Measurements from ENCODE around the gene UAP1L1.

Gene UAP1L1

DNA sequence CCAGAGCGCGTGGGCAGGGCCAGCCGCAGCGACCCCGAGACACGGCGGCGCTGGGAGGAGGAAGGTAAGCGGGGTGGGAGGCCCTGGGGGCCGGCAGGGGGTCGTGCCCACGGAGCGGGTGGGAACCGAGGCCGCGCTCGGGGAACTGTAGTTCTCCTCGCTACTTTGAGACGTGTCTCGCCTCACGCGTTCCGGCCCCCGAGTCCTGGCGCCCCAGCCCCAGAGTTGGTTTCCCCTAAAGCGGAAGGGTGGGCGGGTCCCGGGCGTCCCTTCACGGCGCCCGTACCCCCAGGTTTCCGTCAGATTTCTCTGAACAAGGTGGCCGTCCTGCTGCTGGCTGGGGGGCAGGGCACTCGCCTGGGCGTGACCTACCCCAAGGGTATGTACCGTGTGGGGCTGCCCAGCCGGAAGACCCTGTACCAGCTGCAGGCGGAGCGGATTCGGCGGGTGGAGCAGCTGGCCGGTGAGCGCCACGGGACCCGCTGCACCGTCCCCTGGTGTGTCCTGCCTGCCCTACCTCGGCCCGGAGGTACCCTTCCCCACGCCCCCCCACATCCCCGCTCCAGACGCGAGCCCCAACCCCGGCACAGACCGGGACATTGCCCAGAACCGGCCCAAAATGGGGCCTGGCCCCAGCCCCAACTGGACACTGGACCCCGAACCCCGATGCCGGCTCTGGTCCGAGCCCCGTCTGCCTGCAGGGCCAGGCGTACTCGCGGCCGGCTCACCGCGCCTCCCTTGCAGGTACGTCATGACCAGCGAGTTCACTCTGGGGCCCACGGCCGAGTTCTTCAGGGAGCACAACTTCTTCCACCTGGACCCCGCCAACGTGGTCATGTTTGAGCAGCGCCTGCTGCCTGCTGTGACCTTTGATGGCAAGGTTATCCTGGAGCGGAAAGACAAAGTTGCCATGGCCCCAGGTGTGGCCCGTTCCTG, 709 bp downstream of the UAP1L1 start:
- DNase-seq = no peak

DNA sequence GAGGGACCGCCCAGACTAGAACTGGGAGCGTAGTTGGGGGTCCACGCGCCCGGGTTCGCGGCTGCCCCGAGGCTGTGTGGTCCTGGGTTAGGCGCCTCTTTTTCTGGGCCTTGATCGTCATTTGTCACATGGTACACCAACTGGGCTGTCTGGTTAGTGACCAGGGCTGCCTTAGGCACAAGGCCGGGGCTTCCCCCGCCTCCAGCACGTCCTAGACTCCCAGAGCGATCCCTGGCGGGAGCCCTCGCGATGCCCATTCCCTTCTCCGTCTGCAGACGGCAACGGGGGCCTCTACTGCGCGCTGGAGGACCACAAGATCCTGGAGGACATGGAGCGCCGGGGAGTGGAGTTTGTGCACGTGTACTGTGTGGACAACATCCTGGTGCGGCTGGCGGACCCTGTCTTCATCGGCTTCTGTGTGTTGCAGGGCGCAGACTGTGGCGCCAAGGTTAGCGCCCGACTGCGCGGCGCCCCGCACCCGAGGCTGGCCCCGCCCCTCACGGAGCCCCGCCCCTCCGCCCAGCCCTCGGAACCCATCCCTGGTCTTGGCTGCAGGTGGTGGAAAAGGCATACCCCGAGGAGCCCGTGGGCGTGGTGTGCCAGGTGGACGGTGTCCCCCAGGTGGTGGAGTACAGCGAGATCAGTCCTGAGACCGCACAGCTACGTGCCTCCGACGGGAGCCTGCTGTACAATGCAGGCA, 1.5 kb downstream of the UAP1L1 start:
- DNase-seq = no peak

DNA sequence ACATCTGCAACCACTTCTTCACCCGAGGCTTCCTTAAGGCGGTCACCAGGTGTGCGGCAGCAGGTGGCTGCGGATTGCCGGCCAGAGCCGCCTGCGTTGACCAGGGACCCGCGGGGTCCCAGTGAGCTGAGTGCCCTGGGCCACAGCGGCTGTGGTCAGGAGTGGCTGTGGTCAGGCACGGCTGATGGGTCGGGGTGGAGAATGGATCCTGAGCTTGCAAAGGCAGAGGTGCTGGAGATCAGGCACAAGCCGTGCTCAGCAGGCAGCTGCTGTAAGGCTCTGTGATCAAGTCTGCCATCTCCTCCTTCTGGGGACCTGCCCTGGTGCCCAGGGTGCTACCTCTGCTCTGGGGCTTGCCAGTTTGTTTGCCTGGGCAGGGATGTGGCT, 2.1 kb downstream of the UAP1L1 start:
- DNase-seq = no peak

DNA sequence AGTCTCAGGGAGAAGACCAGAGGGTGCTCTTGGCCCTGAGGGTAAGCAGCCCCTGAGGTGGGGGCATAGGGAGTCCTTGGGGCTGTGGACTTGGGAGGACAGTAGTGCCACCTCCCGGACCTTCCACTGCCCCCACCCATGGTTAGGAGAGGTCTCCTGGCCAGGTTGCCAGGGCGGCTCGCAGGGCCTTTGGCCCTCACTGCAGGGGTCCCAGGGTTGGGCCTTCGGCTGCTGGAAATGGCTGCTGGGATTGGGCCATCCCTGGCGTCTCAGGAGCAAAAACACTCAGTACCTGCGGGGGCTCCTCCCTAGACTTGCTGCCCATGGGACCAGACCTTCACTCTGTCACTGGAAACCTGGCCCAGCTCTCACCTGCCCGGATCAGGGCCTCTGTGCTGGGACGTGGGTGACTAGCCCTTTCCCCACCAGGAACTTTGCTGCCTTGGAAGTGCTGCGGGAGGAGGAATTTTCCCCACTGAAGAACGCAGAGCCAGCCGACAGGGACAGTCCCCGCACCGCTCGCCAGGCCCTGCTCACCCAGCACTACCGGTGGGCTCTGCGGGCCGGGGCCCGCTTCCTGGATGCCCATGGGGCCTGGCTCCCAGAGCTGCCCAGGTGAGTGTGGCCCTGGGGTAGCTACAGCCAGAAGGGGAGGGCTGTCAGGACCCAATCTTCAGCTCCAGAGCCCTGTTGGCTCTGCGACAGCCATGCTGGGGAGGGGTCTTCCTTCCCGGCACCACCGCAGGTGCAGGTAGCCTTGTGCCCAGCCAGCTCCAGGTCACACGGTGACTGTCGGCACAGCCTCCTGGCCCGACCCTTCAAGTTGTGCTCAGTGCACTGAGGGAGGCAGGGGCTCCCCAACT, 3.2 kb downstream of the UAP1L1 start:
- no peak for DNase-seq

GRCh38 chr9:137082222-137082924, 5.1 kb downstream of the UAP1L1 start:
- no peak for DNase-seq

GRCh38 chr9:137082925-137083290, 5.6 kb downstream of the UAP1L1 start:
- no peak for DNase-seq

DNA sequence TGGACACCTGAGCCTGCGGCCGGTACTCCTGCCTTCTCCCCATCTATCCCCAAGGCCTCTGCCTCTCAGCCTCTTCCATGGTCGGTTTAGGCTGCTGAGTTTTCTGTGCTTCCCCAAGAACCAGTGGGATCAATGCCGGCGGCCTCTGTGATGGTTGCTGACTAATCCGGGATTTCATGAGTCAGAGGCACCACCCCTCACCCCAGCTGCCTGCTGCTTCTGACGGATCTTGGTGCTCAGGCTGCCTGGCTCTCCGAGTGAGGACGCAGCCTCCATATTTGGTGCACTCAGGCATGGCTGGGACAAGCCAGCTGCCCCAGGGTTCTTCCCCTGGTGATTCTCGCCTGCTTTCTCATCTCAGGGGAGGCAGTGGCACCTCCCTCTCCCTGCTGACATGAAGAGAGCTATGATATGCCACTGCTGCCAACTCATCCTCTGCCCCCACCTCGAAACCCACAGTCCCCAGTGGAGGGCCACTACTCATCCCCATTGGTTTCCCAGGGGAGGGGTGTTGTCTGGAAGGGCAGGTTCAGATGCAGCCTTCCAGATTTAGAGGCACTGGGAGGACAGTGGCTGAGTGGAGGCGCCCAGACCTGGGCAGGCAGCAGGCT, 6.2 kb downstream of the UAP1L1 start:
- DNase-seq = no peak

DNA sequence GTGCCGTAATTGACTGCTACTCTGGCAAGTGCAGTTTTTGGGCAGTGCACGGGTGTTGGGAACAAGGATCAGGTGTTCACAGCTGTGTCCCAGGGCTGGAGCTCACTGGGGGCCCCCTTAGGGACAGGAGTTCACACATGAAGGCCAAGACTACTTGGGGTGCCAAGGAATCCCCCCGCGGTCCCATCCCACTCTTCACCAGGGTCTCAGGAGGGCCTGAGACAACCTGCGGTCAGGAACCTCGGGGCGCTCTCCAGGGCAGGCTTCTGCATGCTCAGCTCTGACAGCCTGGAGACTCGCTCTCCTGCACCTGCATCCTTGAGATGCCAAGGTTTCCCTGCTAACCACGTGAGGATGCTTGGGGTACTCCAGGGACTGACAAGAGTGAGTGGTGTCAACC, 7.2 kb downstream of the UAP1L1 start:
- DNase-seq = no peak

DNA sequence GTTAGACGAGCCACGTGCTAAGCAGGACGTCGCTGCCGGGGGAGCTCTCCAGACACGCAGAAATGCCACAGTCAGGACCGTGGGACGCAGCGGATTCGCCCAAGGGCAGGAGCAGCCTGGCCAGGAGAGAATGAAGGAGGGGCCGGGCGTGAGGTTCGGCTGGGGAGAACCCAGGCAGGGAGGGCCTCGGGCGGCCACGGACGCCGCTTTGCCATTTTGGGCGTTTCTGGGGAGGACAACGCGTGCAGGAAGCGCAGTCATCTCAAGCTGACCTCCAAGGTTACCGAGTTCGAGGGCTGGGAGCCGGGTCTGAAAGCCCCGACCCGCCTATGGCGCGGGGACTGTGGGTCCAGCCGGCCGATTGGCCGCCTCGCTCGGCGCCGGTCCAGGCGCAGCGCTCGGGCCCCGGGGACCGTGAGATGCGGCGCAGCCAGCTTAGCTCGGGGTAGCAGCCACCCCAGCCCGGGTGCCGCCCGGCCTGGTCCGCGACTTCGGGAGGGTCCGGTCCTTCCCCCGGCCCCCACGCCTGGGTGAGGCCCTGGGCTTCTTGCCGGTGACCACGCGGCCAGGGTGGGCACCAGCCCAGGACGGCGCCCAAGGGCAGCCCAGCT, 8.7 kb downstream of the UAP1L1 start:
- no peak for DNase-seq

DNA sequence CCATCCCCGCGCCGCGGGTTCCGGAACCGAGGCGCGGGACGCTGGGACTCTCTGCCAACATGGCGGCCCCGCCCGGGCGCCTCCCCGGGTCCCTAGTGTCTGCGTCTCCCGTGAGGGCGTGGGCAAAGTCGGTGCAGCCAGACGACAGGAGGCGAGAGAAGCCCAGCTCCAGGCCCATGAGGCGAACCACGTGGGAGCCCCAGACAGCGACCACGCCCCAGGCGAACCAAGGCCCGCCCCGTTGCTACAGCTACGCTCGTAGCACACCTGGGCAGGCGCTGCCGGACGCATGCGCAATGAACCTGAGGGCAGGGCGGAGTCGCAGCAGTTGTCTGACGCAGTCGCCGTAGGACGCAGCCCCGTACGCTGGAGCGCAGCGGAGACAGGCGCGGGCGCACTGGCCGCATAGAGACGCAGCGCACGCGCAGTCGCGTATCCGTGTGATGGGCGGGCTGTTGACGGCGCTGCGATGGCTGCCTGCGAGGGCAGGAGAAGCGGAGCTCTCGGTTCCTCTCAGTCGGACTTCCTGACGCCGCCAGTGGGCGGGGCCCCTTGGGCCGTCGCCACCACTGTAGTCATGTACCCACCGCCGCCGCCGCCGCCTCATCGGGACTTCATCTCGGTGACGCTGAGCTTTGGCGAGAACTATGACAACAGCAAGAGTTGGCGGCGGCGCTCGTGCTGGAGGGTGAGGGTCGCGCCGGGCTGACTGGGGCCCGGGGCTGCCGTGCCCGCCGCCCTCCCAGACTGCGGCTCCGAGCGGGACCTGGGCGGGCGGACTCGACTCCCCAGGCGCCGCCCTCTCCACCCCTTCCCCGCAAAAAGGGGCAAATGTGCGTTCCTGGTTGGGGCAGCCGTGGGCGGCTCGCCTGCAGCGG, 9.5 kb downstream of the UAP1L1 start, which contains the start of gene MAN1B1:
MAN1B1 (plus strand) TSS at position 455 of the 878 bp plus-strand sequence; CDS start at position 470, 15 bp downstream.
- DNase-seq = peak; percentile 99

DNA sequence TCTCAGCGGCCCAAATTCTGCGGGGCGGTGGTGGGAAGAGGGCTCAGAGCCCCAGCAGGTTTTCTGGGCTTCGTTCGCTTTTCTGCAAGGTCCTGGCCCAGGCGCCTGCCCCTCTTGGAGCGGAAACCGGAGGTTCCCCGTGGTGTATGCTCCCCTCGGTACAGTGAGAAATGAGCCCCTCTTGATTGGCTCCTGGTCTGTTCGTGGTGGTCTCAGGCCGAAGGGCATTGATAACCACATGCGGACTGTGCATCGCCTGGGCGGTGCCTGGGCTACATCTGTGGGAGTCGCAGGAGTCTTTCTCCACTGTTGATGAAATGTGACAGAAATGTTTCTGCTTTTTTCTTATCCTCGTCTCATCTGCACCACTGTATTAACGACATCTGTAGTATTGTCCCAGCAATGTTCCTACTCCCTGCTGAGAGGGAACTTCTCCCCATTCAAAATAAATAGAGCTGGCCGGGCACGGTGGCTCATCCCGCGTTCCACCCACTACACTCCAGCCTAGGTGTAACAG, 10.2 kb downstream of the UAP1L1 start:
- no peak for DNase-seq

DNA sequence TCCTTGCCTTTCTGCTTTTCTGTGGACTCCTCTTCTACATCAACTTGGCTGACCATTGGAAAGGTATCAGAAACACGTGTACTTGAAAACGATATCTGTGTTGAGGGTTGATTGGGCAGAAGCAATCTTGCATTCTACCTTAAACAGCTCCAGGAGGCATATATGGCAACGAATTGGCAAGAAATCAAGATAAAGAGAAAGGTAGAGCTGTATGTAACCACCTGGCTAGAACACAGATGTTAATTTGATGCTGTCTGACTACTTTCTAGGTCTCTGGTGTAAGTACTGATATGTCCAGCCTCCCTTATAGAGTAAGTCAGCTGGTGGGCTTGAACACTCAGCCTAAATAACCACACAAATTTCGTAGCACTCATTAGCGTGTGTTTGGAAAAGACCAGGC, 10.8 kb downstream of the UAP1L1 start:
- no peak for DNase-seq

GRCh38 chr9:137089232-137089947, 12.1 kb downstream of the UAP1L1 start:
- no peak for DNase-seq

- peak; percentile 85 for DNase-seq
These were observed 18.6 kb downstream of the UAP1L1 start for GRCh38 chr9:137095664-137096517.

GRCh38 chr9:137096785-137097546, 19.6 kb downstream of the UAP1L1 start:
- no peak for DNase-seq

- no peak for DNase-seq
These were observed 20.6 kb downstream of the UAP1L1 start for GRCh38 chr9:137097761-137098462.

DNA sequence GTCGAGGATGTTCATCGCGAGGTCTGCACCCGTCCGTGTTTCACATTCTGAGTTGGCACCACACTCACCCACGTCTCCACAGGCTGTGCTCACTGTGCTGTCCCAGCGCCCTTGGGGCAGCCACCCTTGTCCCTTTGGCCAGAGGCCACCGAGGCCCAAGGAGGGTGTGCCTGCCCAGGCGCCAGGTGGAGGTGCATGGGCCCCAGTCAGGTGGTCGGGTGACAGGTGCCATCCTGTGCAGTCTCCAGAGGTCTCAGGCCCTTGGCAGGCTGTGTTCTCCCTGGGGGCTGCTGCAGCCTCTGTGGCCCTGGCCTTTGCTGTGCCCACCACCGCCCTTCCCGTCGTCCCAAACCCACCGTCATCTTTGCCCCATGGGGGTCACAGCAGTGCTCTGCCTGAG, 21.9 kb downstream of the UAP1L1 start:
- no peak for DNase-seq

Data from NCI-H2107 (cell line).